HG03095 (cell line): Measurements from ENCODE around the gene NATD1.

Source experiments
- ATAC-seq: cut with Tn5 transposase; IDR thresholded peaks from one replicate; pipeline ENCODE4 v1.9.1; 2021; ENCODE audit warnings: moderate library complexity; ENCODE audit not compliant: unreplicated experiment

Gene NATD1

DNA sequence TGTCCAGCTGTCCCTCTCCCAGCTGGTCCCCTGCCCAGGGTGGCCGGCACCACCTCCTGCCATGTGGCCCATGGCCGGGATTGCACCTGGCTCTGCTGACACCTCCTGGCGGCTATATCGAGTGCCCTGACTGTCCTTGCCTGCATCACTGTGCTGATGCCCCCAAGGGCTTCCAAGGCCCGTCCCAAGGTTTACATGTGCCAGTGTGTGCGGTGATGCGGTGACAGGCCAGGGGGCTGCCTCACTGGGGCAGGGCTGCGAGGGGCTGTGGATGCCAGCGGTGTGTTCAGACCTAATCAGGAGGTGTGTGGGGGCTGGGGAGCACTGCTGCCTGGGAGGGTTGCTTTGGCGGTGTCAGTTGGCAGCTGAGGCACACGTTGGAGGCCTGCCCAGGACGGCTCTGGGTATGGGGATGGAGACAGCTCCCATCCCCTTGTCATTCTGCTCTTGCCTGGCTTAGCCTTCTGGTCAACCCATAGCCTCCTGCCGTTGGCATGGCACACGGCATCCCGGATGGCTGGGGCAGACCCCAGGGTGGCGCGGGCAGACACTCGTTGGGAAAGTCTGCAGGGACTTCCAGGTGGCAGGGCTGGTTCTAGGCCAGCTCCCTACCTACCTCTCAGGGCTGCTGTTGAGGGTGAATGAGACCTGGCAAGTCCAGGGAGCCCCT, 36.8 kb upstream of the NATD1 start:
- ATAC-seq = no peak

DNA sequence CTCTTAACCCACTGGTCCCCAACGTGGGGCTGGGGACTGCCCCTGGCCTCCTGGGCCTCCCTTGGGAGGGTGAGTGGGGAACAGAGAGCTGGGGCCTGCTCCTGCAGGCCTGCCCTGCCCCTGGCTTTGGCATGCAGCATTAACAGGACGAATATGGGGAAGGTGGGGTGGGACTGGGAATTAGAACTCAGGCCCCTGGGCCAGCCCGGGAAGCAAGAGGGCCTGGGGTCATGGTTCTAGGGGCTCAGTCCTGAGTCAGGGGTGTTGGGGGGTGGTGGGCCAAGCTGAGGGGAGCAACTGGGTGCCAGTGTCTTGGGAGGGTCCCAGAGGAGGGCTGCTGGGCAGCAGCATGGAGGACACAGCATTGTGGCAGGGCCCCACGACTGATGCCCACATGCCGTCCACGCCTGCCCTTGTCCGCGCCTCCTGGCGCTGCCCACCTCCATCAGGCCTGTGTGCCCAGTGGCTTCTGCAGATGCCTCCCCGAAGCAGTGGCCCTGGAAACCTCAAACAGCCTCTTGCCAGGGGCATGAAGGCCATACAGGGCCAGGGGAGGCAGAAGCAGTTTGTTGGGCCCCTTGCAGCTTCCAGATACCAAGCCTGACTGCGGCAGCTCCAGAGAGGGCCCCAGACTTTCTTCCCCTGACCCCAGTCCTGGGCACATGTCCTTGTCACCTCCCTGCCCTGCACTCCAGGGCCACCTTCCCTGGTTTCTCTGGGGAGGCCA, 36.1 kb upstream of the NATD1 start:
- ATAC-seq = no peak

DNA sequence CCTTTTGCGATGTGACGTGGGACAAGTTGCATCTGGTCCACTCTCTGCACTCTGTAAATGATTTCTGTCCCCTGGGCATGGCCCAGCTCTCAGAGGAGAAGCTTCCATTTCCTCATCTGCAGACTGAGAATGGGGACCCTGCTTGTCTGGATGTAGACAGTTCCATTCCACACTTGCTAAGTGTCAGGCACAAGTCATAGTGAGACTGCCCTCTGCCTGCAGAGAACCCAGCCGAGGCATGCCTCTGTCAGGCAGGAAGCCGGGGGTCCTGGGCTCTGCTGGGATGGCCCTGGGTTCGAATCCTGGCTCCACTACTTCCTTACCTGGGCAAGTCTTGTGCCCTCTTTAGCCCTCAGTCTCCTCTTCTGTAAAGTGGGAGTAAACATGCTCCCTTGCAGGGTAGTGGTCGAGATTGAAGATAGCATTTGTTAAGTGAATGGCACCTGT, 35.4 kb upstream of the NATD1 start:
- ATAC-seq = no peak

DNA sequence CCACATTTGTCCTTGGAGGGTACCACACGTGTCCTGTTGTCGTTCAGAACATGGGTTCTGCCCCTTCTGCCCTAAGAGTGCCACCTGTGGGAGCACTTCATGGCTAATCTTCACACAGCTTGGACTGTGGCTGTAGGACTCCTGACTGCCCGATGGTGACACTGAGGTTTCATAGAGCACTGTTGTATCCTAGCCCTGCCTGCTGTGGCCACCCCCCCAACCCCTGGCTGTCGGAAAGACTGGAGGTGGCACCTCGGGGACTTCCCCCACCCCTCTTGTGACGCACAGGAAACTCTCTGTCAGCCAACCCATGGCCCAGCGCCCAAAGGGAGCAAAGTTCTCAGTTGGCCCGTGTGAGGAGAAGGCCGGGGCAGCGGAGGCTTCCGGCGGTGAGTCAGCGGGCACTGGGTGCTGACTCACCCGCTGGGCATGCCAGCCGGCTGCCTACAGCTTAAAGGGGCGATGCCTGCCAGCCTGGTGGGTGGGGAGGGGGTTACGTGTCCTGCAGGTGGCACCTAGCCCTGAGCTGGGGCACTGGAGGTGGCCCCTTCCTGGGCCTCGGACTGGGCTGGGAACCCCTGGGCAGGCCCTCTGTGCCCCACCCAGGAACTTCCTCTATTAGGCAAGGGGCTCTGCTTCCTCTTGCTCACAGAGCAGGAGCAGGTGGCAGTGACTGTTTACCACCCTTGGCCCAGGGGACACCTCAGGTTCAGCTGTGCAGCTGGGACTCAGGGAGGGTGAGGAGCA, 34.7 kb upstream of the NATD1 start:
- no peak for ATAC-seq

DNA sequence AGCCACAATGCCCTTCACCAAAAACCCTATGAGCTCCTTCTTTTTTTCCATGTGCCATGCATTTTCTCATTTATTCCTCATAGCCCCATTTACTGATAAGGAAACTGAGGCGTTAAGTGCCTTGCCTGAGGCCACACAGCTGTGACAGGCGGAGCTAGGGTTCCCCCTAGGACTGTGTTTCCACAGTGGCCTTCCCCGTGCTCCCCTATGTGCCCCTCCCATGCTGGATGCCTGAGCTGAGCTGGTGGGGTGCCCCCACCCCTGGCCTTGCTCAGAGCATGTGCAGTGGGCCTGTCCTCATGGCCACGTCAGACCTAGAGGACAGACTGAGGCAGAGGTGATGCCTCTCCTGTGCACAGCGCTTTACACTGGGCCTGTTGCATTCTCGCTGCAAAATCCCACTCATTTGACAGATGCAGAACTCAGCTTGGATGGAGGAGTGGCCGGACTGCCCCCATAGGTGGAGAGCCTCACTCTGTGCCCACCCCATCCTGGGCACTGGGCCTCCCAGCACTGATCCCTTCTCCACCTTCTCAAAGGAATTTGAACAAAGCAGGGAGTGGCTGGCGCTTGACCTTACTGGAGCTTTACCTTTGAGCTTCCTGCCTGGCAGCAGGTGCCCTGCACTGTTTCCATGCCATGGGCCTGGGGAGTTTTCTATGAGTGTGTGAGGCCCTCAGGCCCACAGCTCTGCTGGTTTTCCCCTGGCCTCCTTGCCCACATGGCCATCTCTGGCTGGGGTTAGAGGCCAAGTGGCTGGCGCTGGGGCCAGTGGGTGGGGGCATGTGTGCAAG, 33.9 kb upstream of the NATD1 start:
- ATAC-seq = no peak

DNA sequence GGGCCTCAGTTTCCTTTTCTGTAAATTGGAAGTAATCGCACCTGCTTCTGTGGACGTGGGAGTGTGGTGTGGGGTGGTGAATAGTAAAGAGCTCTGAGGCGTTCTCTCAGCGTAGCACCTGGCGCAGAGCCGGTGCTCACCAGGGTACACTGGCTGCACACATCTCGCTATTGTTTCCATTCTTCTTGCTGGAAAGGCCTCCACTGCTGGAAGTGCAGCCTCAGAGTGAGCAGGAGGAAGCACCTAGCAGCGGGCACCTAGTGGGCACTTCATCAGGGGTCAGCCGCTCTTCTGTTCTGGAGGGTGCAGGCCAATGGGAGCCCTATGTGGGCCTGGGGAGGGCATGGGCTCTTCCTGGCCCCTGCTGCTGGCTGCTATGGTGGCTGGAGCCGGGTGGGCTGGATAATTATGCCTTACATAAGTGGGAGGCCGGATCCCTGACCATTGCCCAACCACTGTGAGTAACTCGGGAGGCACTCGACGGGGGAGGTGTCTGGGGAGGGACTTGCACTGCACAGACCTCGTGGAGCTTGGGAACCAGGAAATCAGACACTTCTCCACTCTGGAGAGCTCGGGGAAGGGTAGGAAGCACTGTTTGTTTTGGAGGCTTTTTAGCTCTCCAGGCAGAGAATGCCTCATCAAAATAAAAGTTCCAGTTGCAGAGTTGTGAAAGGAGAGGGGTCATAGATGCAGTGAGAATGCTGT, 33.0 kb upstream of the NATD1 start:
- no peak for ATAC-seq

DNA sequence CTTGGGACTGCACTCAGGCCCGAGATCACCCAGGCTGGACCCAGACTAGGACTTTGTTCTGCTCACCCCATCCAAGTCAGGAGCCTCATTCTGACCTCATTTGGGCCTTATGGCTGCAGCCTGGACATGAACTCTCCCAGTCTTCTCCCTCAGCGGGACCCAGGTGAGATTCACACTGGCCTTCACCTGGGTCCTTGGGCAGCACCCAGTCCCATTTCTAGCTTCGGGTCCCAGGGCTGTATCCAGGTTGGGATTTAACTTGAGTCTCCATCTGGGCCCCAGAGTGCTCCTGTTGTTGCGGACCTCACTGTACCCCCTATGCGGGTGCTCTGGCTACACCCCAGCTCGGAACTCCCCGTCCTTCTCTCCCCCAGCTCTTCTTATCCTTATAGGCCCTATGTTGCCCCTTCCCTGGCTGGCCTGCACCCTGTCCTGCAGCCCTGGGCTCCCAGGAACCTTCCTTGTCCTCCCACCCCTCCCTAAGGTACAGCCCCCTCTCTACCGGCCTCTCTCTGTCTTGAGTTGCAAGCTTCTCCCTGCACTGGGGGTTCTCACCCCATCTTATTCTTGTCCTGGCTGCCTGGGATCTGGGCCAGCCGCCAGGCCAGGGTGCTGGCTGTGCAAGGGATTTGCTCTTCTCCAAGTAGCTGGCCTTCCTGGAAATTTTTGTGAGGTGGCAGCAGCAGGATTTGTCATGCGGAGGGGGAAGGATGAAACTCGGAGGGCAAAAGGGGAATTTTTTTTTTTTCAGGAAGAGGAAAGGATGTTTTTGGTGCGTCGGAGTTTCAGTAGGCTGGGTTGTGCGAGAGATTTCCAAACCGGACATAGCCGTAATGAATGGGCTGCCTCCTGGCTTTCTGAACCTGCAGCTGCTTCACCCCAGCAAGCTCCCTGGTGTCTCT, 32.2 kb upstream of the NATD1 start:
- no peak for ATAC-seq

DNA sequence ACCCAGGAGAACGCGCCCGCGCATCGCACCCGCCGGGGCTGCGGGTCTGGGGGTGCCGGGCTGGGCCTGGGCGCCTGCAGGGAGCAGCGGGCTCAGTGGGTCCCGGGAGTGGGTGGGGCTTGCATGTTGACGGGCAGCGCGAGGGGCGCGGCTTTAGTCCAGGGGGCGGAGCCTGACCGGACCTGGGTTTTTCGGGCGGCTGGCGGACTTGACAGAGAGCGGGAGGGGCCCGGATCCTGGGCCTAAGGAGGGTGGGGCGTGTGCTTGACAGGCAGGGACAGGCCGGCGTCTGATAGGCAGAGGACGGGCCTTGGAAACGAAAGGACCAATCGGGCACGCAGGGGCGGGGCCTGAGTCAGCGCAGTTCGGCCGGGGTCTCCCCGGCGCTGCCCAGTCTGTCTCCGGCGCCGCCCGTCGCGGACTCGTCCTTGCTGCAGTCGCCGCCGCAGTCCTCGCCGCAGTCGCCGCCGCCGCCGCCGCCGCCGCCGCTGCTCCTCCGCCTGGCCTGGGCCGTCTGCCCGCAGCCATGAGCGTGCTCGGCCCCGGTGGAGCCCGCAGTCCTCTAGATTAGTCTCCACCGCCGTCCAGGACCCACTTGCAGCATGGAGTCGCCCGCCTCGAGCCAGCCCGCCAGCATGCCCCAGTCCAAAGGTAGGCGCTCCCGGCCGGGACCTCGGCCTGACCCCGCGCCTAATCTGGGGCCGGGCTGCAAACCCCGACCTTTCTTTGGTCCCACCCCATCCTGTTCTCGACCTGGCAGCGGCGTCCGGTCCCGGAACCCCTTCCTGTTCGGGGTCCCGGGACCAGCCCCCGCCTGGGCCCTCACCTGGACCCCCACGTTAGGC, 31.3 kb upstream of the NATD1 start, which contains the start of gene MAP2K3:
Gene MAP2K3 (plus strand): TSS at position 393 of the 845 bp plus-strand sequence. CDS start 210 bp downstream, at position 603.
- ATAC-seq = peak; percentile 72

DNA sequence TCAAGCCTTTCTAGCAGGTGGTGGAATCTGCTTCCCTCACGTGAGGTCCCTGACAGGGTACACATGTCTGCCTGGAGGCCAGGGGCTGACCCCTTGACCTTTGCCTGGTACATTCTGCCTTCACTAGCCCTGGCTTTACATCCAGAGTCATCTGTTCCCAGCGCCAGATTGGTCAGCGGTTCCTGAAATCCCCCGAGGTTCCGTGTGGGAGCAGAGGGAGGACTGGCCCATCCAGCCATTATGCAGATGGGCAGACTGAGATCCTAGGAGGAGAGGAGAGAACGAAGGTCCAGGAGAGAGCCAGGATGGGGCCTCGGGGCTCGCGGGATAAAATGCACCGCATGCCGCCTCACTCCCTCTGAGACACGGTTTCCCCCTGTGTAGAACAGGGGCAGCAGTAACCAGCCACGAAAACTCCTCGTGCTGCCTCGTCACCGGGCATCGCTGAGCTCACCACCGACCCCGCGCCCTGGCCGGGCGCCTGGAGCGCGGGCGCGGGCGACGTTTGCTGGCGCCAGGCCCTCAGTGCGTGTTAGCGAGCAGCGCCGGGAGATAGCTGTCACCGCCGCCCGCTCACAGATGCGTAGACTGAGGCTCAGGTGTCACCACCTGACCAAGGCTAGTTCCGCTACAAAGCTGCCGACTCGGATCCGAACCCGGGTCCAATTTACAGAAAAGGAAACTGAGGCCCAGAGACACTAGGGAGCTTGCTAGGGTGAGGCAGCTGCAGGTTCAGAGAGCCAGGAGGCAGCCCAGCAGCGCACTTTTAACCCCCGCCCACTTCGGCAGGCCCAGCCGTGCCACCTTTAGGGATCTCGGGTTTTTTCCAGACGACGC, 30.5 kb upstream of the NATD1 start:
- ATAC-seq = peak; percentile 2

DNA sequence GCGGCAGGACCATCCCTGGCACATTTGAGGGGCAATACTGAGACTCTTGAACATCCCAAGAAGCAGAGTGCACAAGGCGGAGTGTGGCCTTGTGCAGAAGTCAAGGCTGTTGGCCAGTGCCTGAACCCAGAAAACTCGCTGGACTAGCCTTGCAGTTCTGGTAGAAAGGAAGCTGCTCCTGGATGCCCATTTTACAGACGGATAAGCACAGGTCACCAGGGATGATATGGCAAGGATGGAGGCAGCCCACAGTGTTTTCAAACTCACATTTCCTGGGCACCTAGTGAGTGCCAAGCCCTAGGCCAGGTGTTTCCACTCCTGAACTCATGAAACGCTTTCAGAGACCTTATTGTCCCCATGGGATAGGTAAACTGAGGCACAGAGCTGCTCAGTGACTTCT, 29.6 kb upstream of the NATD1 start:
- no peak for ATAC-seq

DNA sequence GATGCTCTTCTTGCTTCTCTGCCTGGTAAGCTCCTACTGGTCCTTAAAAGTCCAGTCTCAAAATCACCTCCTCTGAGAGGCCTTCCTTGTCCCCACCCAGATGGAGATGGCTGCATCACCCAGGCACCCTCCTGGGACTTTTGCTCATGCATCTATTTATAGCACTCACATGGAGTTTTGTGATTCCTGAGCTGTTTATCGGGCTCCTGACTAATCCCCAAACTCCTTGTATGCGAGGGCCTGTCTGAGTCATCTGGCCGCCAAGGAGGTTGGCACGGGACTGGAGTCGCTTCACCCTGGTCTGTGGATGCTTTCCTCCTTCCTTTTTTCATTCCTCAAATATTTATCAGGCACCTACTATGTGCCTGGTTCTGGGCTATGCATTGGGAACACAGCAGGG, 29.0 kb upstream of the NATD1 start:
- ATAC-seq = no peak

DNA sequence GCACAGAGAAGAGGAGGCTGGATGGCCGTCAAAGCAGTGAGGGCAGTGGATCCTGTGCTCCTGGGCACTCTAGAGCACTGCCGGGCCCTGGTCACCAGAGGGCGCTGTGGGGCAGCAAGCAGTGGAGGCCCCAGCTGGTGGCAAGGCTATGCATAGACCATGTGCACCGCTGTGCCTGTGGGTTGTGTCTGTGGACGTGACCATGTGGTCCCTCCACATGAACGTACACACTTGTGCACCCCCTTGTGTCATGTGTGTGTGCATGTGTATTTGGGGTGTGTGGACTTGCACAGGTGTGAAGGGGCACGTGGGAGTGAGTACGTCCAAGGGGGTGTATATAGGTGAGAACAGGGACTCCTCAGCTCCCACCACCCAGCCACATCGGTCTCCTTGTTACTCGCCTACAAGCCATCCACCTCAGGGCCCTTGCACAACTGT, 26.9 kb upstream of the NATD1 start:
- ATAC-seq = peak; percentile 30

DNA sequence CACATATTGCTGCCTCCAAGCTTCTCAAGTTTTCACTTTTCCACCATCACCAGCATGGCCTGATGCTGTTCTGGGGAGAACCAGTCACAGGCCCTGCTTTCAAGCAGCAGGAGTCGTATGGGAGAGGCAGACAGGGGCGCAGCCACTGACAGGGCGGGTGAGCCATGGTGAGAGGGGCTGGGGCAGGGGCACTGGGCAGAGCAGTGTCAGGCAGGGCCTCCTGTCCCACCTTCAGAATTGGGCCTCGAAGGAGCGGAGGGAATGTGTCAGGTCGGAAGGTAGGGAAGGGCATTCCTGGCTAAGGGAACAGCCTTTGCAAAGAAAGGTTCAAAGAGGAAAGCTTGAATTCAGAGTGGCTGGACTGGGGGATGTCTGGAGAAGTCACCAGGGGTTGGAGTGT, 26.4 kb upstream of the NATD1 start:
- no peak for ATAC-seq

DNA sequence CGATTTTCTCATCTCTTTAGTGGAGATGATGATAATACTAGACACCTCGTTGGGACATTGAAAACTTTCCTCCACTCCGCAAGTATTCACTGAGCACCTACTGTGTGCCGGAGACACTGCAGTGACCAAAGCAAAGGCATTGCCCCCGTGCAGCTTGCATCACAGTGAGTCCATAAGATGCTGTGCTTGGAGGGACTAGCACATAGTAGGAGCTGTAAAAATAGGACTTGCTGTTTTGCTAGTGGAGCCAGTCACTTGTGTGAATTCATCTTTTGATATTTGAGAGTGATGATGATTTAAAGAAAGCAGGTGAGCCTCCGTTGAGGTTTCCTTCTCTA, 26.0 kb upstream of the NATD1 start:
- ATAC-seq = no peak

DNA sequence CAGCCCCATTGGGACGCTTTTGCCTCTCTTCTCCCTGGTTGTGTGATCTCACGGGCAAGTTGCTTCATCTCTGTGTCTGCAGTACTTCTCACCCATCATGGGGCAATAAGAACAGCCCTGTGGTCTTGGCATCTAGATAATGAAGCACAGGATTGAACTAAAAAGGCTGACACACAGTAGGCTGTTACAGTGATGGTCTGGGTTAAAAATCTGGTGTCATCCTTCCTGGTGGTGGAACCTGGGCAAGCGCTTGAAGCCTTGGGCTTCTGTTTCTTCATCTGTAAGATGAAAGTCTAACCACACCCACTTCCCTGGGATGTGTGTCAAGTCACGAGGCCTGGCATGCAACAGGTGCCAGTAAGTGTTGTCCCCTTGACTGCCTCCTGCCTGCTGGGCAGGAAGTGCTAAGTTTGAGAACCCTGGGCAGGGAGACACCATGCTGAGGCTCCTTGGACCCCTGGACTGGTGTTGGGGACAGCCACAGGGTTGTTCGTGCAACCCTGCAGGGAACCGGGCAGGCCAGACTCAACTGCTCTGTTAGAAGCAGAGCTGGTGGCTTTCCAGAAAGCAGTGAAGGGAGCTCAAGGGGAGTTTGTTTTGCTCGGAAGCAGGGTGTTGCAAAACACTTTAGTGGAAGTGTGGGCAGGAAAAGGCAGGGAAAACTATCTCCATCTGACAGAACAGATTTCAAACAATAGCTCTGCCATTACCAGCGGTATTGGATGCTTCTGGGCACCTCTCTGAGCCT, 25.4 kb upstream of the NATD1 start:
- no peak for ATAC-seq

DNA sequence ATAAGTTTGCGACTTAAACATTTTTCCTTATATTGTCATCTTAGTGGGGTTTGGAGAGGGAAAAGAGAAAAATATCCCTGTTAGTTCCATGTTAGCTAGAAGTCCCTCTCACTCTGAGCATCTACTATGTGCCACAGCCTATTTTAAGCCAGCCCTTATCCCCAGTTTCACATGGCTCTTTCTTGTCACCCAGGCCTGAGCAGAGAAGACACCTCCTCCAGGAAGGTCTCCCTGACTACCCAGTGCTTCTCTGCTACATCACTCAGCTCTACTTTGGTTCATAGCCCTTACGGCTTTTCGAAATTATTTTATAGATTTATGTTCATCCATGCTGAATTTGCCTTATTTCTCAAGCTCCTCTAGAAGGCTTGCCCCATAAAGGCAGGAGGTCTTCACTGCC, 24.1 kb upstream of the NATD1 start:
- ATAC-seq = no peak

DNA sequence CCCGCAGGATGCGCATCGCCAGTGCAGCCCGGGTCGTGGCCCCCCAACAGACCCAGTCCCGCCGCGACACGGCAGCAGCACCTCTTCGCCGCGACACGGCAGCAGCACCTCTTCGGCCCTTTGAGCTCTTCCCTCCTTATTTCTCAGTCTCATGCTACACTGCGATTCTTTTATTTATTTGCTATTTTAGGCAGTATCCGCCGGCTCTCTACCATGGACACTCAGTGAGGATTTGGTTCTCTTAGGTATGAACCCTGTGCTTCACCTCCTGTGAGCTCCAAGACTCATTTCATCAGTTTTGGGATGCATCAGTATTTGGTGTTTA, 23.0 kb upstream of the NATD1 start:
- ATAC-seq = no peak
